PC-9 (cell line): ENCODE results near the gene DDR2. TPM values are rescaled to one million over a fixed set of nuclear protein-coding genes. Genes with fewer than 3 reads are reported as not detected.

Source experiments
- BruUV-seq: library from RNA; stranded (reverse); fragments of 400-500 nt; replicated peaks from 2 replicates; lab custom pipeline; 2021; lab: Mats Ljungman, UMichigan
- CTCF ChIA-PET: fragments of 300-600 bp; sonication (Branson Sonifier 250); formaldehyde crosslinking; loops from one replicate; lab custom pipeline; 2022; ENCODE audit warnings: antibody characterized with exemption; lab: Charles Lee
- POLR2A ChIA-PET: fragments of 300-600 bp; sonication (Branson Sonifier 250); formaldehyde crosslinking; loops from one replicate; lab custom pipeline; 2022; ENCODE audit warnings: antibody characterized with exemption; ENCODE audit not compliant: unreplicated experiment; lab: Charles Lee
- DNase-seq, 2 experiments: peaks; one replicate each; pipeline versions ENCODE4 v3.0.0 to v3.0.0-alpha.2; 2015 to 2022; ENCODE audit warnings: mixed read lengths in 1 of 2
- H2AFZ ChIP-seq: fragments of 200-600 bp; sonication (generic); 2 replicates; pipeline ENCODE4 v1.8.1; 2017; ENCODE audit warnings: antibody characterized with exemption
- H3F3A ChIP-seq: fragments of 200-600 bp; sonication (generic); 2 replicates; pipeline ENCODE4 v1.8.1; 2017; ENCODE audit warnings: antibody characterized with exemption, mild to moderate bottlenecking, low read depth; ENCODE audit not compliant: insufficient read depth
- H3K27ac ChIP-seq: fragments of 200-600 bp; sonication (generic); 2 replicates; pipeline ENCODE4 v1.6.1; 2016; ENCODE audit warnings: mixed run types
- H3K27me3 ChIP-seq: fragments of 200-600 bp; sonication (generic); 2 replicates; pipeline ENCODE4 v1.6.1; 2016; ENCODE audit warnings: low read depth, mixed run types; ENCODE audit not compliant: insufficient read depth
- H3K36me3 ChIP-seq: fragments of 200-600 bp; sonication (generic); 2 replicates; pipeline ENCODE4 v1.6.1; 2016; ENCODE audit warnings: low read depth, mixed run types
- H3K4me1 ChIP-seq: fragments of 200-600 bp; sonication (generic); replicated peaks from 2 replicates; pipeline ENCODE4 v1.6.1; 2016; ENCODE audit warnings: mixed run types; ENCODE audit not compliant: insufficient read depth
- H3K4me2 ChIP-seq: fragments of 200-600 bp; sonication (generic); 2 replicates; pipeline ENCODE4 v1.6.1; 2017; ENCODE audit warnings: mixed run types
- H3K4me3 ChIP-seq: fragments of 200-600 bp; sonication (generic); 2 replicates; pipeline ENCODE4 v1.6.1; 2016; ENCODE audit warnings: mixed run types
- H3K79me2 ChIP-seq: fragments of 200-600 bp; sonication (generic); 2 replicates; pipeline ENCODE4 v1.6.1; 2017; ENCODE audit warnings: low read depth, mixed run types
- H3K9me2 ChIP-seq: fragments of 200-600 bp; sonication (generic); 2 replicates; pipeline ENCODE4 v1.8.1; 2017; ENCODE audit warnings: mild to moderate bottlenecking; ENCODE audit not compliant: insufficient read depth
- H3K9me3 ChIP-seq: fragments of 200-600 bp; sonication (generic); 2 replicates; pipeline ENCODE4 v1.8.1; 2016; ENCODE audit warnings: low read depth; ENCODE audit not compliant: insufficient read depth
- H4K20me1 ChIP-seq: fragments of 200-600 bp; sonication (generic); 2 replicates; pipeline ENCODE4 v1.8.1; 2017; ENCODE audit not compliant: insufficient read depth
- CTCF ChIP-seq: fragments of 200-600 bp; sonication (generic); conservative IDR thresholded peaks from 2 replicates; pipeline ENCODE4 v1.6.1; 2017; ENCODE audit warnings: mixed run types, antibody characterized with exemption, mild to moderate bottlenecking, moderate library complexity
- EZH2 ChIP-seq: fragments of 200-600 bp; sonication (generic); IDR thresholded peaks from 2 replicates; pipeline ENCODE4 v1.8.0; 2017; ENCODE audit warnings: antibody characterized with exemption, low read depth
- intact Hi-C: fragments of 100-400 bp; cut with micrococcal nuclease; formaldehyde crosslinking; loops from one replicate; pipeline ENCODE4 v1.10.0; 2022; ENCODE audit not compliant: unreplicated experiment
- total RNA-seq: library from RNA; stranded (reverse); gene quantifications from 2 replicates; pipeline ENCODE4 v1.2.3, GENCODE V29; 2021

The DDR2 gene
- total RNA-seq, 1 experiment from 2014 or later, result 0.35 TPM

- Histone ChIP-seq H3K79me2 (no peaks in the 10 kb centered on the region), H3K9me3 (peaks cover 14% of the 10 kb centered on the region), H3K27me3 (no peaks in the 10 kb centered on the region), H3K4me3 (no peak overlapping the region), H3K9me2 (no peaks in the 10 kb centered on the region), H2AFZ (no peak overlapping the region), H3K27ac (no peak overlapping the region), H3K4me1 (no peaks in the 10 kb centered on the region), H3K4me2 (no peak overlapping the region), H3F3A (no peaks in the 10 kb centered on the region), H4K20me1 (no peaks in the 10 kb centered on the region), H3K36me3 (no peaks in the 10 kb centered on the region)
- TF ChIP-seq CTCF (no peak), EZH2 (no peak)
- DNase-seq, result no peak
- intact Hi-C loops, result loop anchor here (10.0 kb wide), 1 partner anchor 698 kb away; no protein-coding TSS in a partner anchor
- ChIA-PET CTCF (no interaction called here), POLR2A (interaction anchor here (0.6 kb wide), 1 partner anchor 74 kb away, joined by 3 read pairs; no protein-coding TSS in a partner anchor)
- no TSS peak for BruUV-seq
Measured at GRCh38 chr1:162616848-162617247, 15.4 kb upstream of the DDR2 start.

- Histone ChIP-seq H3K79me2 (no peaks in the 10 kb centered on the region), H4K20me1 (no peaks in the 10 kb centered on the region), H3K27ac (no peak overlapping the region), H3K9me3 (peaks cover 14% of the 10 kb centered on the region), H3F3A (no peaks in the 10 kb centered on the region), H3K4me2 (no peak overlapping the region), H2AFZ (no peak overlapping the region), H3K9me2 (no peaks in the 10 kb centered on the region), H3K4me1 (no peaks in the 10 kb centered on the region), H3K27me3 (no peaks in the 10 kb centered on the region), H3K4me3 (no peak overlapping the region), H3K36me3 (no peaks in the 10 kb centered on the region)
- TF ChIP-seq CTCF (no peak), EZH2 (no peak)
- no peak for DNase-seq
- ChIA-PET CTCF (interaction anchor here (0.6 to 0.7 kb wide), 2 partner anchors 94 to 185 kb away, joined by 3 to 4 read pairs; no protein-coding TSS in a partner anchor), POLR2A (interaction anchor here (0.6 kb wide), 1 partner anchor 73 kb away, joined by 3 read pairs; no protein-coding TSS in a partner anchor)
- intact Hi-C loops, result loop anchor here (10.0 kb wide), 1 partner anchor 697 kb away; no protein-coding TSS in a partner anchor
- BruUV-seq, result no TSS peak
Measured at GRCh38 chr1:162617513-162617912, 14.8 kb upstream of the DDR2 start.

GRCh38 chr1:162619076-162619475 is 13.2 kb upstream of the DDR2 start:
- DNase-seq, result no peak
- Histone ChIP-seq H3K4me2 (no peak overlapping the region), H3K36me3 (no peaks in the 10 kb centered on the region), H3K27me3 (no peaks in the 10 kb centered on the region), H3K4me3 (no peak overlapping the region), H3F3A (no peaks in the 10 kb centered on the region), H4K20me1 (no peaks in the 10 kb centered on the region), H3K9me2 (no peaks in the 10 kb centered on the region), H3K27ac (no peak overlapping the region), H3K79me2 (no peaks in the 10 kb centered on the region), H2AFZ (no peak overlapping the region), H3K4me1 (no peaks in the 10 kb centered on the region), H3K9me3 (peaks cover 14% of the 10 kb centered on the region)
- no TSS peak for BruUV-seq
- CTCF ChIA-PET, result interaction anchor here (0.6 kb wide), 1 partner anchor 160 kb away, joined by 5 read pairs; no protein-coding TSS in a partner anchor
- POLR2A ChIA-PET, result no interaction called here
- no peak for TF ChIP-seq CTCF
- TF ChIP-seq EZH2, result no peak
- intact Hi-C loops, result loop anchor here (10.0 kb wide), 1 partner anchor 696 kb away; no protein-coding TSS in a partner anchor
